ENCODE data around the gene MGAT4B. TPM values are rescaled to one million over a fixed set of nuclear protein-coding genes. Genes with fewer than 3 reads are reported as not detected.

Gene MGAT4B
- total RNA-seq, 1 experiment from 2014 or later: 59.5 TPM

DNA sequence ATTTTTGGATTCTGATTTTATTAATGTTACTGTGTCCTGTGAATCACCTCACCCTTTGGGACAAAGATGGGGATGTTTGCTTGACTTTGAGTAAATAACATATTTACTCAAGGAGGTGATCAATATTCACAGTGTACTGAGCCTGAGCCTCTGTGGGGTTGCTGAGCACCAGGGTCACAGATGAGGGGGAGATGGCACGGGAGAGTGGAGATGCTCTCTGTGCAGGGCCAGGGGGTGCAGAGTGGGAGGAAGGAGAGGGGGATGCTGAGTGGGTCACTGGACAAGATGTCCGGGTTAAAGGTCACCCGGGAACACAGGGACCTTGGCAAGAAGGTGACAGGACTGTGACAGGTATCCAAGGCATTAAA lies 18.1 kb upstream of the MGAT4B start:
- no peaks in the 10 kb centered on the region for H3K27me3 ChIP-seq (replicated peaks; ENCODE audit: insufficient read depth, low read depth, low read length, poor library complexity)
- intact Hi-C loops (cut with micrococcal nuclease; ENCODE audit: unreplicated experiment): loop anchor here (5.0 kb wide), 1 partner anchor 83 kb away; the partner anchor contains the start of gene TBC1D9B
- POLR2A ChIA-PET (ENCODE audit: low non-redundant PET): no interaction called here

GRCh38 chr5:179823937-179824744 lies 17.5 kb upstream of the MGAT4B start:
- no peak for DNase-seq (ENCODE audit: low spot score)
- TF ChIP-seq CTCF (conservative IDR thresholded peaks at IDR 0.05; ENCODE audit: low read depth, low read length): no peak
- no peak for TF ChIP-seq EZH2 (IDR thresholded peaks at IDR 0.05; ENCODE audit: borderline replicate concordance, low read depth, low read length, poor library complexity, severe bottlenecking)
- BruUV-seq (replicated peaks): no TSS peak
- Histone ChIP-seq H3K4me3 (ENCODE audit: low read depth, low read length, poor library complexity, severe bottlenecking) (no peak overlapping the region), H3K36me3 (ENCODE audit: insufficient read depth, low read length, poor library complexity, severe bottlenecking) (peaks cover 43% of the 10 kb centered on the region), H3K27me3 (replicated peaks; ENCODE audit: insufficient read depth, low read depth, low read length, poor library complexity) (no peaks in the 10 kb centered on the region), H3K9me3 (ENCODE audit: low read depth, low read length, poor library complexity, severe bottlenecking) (no peaks in the 10 kb centered on the region), H3K4me1 (ENCODE audit: insufficient read depth, low read length, poor library complexity, severe bottlenecking) (peaks cover 16% of the 10 kb centered on the region), H3K27ac (ENCODE audit: low read depth, low read length, poor library complexity, severe bottlenecking) (no peak overlapping the region)
- POLR2A ChIA-PET (ENCODE audit: low non-redundant PET): no interaction called here
- intact Hi-C loops (cut with micrococcal nuclease; ENCODE audit: unreplicated experiment): loop anchor here (5.0 kb wide), 1 partner anchor 83 kb away; the partner anchor contains the start of gene TBC1D9B
- CTCF ChIA-PET: no interaction called here

More for the DNA sequence above, 18.1 kb upstream of the MGAT4B start:
- CTCF ChIA-PET: no interaction called here
- no peak for DNase-seq (ENCODE audit: low spot score)
- Histone ChIP-seq H3K27ac (ENCODE audit: low read depth, low read length, poor library complexity, severe bottlenecking) (no peak overlapping the region), H3K9me3 (ENCODE audit: low read depth, low read length, poor library complexity, severe bottlenecking) (no peaks in the 10 kb centered on the region), H3K4me1 (ENCODE audit: insufficient read depth, low read length, poor library complexity, severe bottlenecking) (peaks cover 15% of the 10 kb centered on the region), H3K36me3 (ENCODE audit: insufficient read depth, low read length, poor library complexity, severe bottlenecking) (peaks cover 49% of the 10 kb centered on the region), H3K4me3 (ENCODE audit: low read depth, low read length, poor library complexity, severe bottlenecking) (no peak overlapping the region)
- no peak for TF ChIP-seq CTCF (conservative IDR thresholded peaks at IDR 0.05; ENCODE audit: low read depth, low read length)
- no peak for TF ChIP-seq EZH2 (IDR thresholded peaks at IDR 0.05; ENCODE audit: borderline replicate concordance, low read depth, low read length, poor library complexity, severe bottlenecking)
- no TSS peak for BruUV-seq (replicated peaks)

DNA sequence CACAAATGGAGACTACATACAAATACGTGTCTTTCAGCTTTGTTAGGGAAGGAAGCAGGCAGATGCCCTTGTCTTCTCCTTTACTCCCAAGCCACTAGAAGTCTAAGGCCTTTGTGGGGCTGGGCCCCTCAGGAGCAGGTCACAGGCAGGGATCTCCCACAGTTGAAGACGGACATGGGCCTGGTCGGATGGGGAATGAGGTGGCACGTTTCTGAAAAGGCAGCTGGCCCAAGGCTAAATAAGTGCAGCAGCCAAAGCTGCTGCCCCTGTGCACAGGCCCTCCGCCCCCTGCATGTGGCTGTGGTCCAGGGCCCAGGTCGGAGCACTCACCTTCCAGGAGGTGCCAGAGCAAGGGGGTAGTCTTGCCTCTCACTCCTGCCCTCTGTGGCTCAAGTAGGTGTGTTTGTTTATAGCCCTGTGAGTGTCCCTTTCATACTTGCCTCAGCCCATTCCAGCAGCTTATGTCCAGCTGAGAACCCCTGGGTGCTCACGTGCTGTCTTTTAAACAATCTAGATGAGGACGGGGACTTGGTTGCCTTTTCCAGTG lies 15.9 kb upstream of the MGAT4B start:
- intact Hi-C loops (cut with micrococcal nuclease; ENCODE audit: unreplicated experiment): loop anchor here (5.0 kb wide), 1 partner anchor 85 kb away; the partner anchor contains the start of gene TBC1D9B
- Histone ChIP-seq H3K9me3 (ENCODE audit: low read depth, low read length, poor library complexity, severe bottlenecking) (no peaks in the 10 kb centered on the region), H3K27ac (ENCODE audit: low read depth, low read length, poor library complexity, severe bottlenecking) (no peak overlapping the region), H3K27me3 (replicated peaks; ENCODE audit: insufficient read depth, low read depth, low read length, poor library complexity) (no peaks in the 10 kb centered on the region), H3K4me1 (ENCODE audit: insufficient read depth, low read length, poor library complexity, severe bottlenecking) (peaks cover 16% of the 10 kb centered on the region), H3K4me3 (ENCODE audit: low read depth, low read length, poor library complexity, severe bottlenecking) (peak overlapping the region; percentile 88), H3K36me3 (ENCODE audit: insufficient read depth, low read length, poor library complexity, severe bottlenecking) (peaks cover 36% of the 10 kb centered on the region)
- no TSS peak for BruUV-seq (replicated peaks)
- POLR2A ChIA-PET (ENCODE audit: low non-redundant PET): interaction anchor here (0.8 kb wide), 1 partner anchor 199 kb away, joined by 3 read pairs; the partner anchor contains the start of gene HNRNPH1
- TF ChIP-seq EZH2 (IDR thresholded peaks at IDR 0.05; ENCODE audit: borderline replicate concordance, low read depth, low read length, poor library complexity, severe bottlenecking) (no peak), CTCF (conservative IDR thresholded peaks at IDR 0.05; ENCODE audit: low read depth, low read length) (no peak)
- CTCF ChIA-PET: no interaction called here
- DNase-seq (ENCODE audit: low spot score): no peak
